Left colon (tissue), 2 donors: ENCODE results near the gene ACACA. TPM values are rescaled to one million over a fixed set of nuclear protein-coding genes. Genes with fewer than 3 reads are reported as not detected.
"Not testable (repeated sequence)": the region's sequence is repeated elsewhere in the genome, so short reads cannot be mapped to it uniquely, and the experiment has no call there.

ENCODE experiments used
- ATAC-seq: fragments of 200-7000 bp; cut with Tn5 transposase; one replicate; pipeline ENCODE4 v1.9.1; 2020; ENCODE audit warnings: mild to moderate bottlenecking, moderate library complexity
- DNase-seq, 2 donors: peaks; one replicate each; pipeline ENCODE4 v3.0.0-alpha.2; 2020
- intact Hi-C, 2 donors: fragments of 100-400 bp; cut with DNase I in 1 of 2; cut with micrococcal nuclease in 1 of 2; formaldehyde crosslinking; loops; one replicate each; pipeline versions ENCODE4 v1.11.2 to v1.14.0; 2022; cut with DNase I, micrococcal nuclease
- total RNA-seq, 2 donors: library from RNA; stranded (reverse); fragmentation: NEBNext Ultra II Directional; extraction: Animal tissue kit (Norgen Biotek cat#: 25700); gene quantifications; one replicate each; pipeline ENCODE4 v1.2.1, GENCODE V29; 2021
- donor health status: DM: no; HTN: no; CAD: no.
- donor health status: DM: yes; HTN: yes; CAD: no.

The ACACA gene
- total RNA-seq, 2 donors from 2014 or later: 47.8 to 72.1 TPM

DNA sequence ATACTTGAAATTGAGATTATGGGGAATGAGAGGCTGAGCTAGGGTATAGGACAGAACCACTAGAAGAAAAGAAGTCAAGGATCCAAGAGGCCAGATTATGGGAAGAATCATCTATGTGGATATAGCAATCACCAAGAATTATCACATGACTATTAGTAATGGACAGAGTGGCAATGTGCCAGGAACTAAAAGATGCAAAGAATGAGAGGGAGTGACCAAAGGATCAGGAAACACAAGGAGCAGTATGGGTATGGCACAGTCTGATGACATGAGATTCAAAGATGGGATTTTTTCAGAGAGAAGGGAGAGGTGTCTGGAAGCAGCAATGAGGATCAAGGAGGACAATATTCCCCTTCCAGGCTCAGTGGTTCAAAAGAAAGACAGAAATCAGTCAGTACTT is 245.7 kb downstream of the ACACA start:
- intact Hi-C loops: no loop called here
- ATAC-seq (no peak), DNase-seq (no peak)

DNA sequence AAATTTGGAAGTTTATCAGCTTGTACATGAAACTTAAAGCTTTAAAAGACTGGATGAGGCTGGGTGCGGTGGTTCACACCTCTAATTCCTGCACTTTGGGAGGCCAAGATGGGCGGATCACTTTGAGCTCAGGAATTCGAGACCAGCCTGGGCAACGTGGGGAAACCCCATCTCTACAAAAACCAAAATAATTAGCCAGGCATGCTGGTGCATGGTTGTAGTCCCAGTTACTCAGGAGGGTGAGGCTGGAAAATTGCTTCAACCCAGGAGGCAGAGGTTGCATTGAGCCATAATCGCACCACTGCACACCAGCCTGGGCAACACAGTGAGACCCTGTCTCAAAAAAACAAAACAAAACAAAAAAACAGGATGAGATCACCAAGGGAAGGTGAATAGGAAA is 248.3 kb downstream of the ACACA start:
- DNase-seq (no peak), ATAC-seq (no peak)
- intact Hi-C loops: no loop called here

DNA sequence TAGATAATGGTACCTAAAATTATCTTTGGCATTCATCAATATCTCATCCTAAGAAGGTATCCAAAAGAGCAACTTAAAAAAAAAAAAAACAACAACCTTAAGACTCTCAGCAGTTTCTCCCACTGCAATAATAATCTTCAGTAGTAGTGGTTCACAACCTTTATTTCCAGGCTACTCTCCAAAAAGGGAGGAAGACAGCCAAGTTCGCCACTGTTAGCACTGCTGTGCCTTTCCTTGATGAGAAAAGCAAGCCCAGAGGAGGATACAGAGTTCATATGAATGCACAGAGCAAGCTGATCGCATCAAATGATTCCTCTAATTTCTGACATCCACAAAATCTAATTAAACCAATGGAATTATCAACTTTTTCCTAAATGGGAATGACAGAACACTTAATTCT is 258.5 kb downstream of the ACACA start:
- ATAC-seq: peak; percentile 26
- intact Hi-C loops: no loop called here

DNA sequence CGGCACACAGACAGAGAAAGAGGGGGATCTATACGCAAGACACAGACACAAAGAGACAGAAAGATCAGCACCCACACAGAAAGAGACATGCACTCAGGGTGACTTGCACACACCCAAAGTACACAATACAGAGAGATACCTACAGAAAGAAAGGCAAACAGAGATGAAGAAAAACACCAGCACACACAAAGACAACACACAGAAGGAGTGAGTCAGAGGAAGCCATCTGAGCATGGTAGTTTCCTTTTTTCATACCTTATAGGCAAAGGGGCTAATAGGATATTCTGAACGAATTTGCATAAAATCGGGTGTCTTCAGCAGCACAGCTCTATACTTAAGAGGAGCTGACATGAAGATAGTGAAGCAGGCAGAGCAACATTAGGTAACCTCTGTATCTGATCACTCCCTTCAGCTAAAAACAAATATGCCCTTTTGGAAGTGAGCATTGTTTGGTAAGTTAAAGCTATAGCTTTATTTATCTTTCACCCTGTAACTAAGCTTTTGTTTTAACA is 259.3 kb downstream of the ACACA start:
- intact Hi-C loops: no loop called here
- DNase-seq: no peak
- ATAC-seq: peak; percentile 92

More for the DNA sequence above, 258.5 kb downstream of the ACACA start:
- DNase-seq: no peak

DNA sequence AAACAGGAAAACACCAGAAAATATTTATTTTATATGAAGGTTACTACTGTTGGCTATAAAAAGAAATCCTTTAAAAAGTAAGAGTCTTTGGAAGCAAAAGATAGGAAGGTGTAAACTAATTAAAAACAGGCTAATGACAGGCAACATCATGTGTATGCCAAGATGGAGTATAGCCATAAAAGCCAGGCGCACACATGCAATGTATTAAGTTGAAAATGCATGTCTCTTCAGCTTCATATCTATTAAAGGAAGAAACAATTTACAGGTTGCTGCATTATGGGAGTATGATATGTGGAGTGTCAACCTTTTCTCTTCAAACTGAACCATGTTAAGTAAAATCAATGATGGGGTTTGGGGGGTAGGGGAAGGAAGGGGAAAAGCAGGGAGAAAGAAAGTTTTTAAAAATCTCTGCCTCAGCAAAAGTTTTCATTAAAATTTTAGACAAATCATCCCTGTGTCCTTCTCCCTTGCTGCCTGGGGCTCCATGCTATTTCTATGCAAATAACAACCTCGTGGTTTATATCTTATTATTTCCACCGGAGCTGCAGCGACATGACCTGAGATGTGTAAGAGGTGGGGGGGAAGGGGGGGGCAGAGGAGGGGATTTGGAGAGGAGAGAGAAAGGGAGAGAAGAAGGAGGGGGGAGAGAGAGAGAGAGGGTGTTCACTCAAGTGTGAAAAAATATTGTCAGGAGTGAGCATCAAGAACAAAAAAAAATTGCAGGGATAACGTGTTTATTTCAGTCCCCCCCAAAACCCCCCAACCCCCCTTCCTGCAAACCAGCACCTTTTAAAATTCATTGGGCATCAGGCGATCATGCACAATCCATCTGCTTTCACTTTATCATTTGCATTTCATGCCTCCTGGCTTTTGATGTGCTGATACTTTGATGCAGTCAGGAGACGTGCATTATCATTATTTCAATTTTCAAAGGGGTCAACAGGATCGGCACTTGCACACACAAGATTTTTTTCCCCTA is 260.3 kb downstream of the ACACA start:
- no peak for ATAC-seq
- intact Hi-C loops: no loop called here
- DNase-seq: no peak

DNA sequence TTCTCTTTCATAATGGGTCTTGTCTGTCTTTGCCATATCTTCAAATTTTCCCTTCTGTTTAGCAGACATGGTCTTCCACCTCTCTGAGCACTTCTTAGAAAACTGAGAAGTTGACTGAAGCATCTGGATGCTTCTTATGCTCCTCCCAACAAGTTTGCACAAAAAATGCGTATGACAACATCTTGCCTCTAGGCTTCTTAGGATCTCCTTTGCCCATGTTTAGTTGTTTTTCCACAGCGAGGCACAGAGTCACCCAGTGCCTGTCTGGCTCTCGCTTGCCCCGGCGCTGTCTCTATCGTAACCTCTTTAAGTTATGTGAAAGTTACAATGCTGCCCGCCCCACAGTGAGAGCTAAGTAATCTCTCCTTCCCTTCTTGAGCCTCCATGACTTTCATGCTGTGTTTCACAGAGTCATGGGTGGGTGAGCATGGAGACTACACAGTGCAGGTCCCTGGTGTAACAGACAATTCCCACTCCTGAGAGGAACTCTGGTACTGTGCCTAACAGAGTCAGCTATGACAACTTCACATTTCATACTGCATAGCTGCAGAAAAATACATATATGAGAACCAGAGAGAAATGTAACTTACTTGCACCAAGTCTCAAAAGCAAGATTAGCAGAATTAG is 262.4 kb downstream of the ACACA start:
- intact Hi-C loops: no loop called here
- ATAC-seq: no peak
- no peak for DNase-seq

DNA sequence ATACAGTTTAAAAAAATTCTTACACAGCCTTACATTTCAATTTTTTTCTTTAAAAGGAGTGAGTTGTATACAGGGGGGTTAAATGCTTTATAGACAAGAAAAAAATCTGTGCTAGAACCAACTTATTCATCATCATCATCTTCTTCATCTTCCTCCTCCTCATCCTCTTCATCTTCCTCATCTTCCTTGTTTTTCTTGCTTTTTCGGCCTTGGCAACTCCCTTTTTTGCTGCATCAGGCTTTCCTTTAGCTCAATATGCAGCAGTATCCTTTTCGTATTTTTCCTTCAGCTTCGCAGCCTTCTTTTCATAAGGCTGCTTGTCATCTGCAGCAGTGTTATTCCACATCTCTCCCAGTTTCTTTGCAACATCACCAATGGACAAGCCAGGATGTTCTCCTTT is 263.1 kb downstream of the ACACA start:
- ATAC-seq, DNase-seq, intact Hi-C loops: not testable (repeated sequence)

DNA sequence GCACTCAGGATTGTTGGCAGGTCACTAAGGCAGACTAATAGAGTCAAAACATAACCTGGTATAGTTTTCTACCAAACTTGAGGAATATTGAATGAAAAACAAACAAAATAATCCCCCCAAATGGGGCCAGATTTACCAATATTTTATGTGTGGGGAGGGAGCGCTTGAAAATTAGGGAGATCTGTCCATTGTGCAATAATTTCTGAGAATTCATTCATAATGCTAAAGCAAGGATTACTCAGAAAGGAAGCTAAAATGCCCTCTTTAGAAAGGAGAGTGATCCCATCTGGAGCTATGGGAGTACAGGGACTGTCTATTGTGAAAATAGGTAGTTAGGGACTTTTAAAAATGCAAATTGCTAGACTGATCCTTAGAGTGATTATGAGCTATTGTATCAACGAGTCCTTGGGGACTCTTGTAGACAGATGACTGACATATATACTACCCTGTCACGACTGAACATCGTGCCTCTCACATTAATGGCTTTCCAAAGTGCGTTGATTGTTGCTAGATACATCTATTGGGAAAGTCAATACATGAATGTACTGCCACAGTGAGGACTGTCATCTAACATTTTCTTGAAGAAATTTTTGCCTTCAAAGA is 264.2 kb downstream of the ACACA start:
- intact Hi-C loops: no loop called here
- DNase-seq (no peak), ATAC-seq (no peak)

DNA sequence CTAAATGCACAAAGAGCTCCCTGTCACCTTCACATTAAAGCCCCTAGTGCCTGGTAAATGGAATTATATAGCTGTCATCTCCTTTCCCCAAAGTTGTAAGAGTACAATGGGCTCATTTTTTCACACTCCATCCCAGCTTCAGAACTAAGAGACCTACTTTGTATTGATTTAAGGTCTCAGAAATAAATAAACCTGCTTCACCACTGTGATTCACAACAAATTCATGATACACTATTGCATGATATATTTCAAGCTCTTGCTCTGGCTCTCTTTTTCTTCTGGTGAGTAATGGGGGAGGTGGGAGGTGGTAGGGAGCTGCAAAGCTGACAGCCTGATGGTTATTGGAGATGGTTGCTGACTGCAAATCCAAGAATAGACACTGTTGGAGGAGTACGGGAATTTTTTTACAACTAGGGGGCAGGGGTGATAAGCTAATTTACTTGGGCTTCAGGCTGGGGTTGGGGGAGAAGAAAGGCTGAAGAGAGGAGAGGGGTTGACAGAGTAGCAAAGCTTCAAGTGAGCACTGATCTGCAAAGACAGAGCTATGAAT is 268.0 kb downstream of the ACACA start:
- intact Hi-C loops: no loop called here
- ATAC-seq (no peak), DNase-seq (no peak)

DNA sequence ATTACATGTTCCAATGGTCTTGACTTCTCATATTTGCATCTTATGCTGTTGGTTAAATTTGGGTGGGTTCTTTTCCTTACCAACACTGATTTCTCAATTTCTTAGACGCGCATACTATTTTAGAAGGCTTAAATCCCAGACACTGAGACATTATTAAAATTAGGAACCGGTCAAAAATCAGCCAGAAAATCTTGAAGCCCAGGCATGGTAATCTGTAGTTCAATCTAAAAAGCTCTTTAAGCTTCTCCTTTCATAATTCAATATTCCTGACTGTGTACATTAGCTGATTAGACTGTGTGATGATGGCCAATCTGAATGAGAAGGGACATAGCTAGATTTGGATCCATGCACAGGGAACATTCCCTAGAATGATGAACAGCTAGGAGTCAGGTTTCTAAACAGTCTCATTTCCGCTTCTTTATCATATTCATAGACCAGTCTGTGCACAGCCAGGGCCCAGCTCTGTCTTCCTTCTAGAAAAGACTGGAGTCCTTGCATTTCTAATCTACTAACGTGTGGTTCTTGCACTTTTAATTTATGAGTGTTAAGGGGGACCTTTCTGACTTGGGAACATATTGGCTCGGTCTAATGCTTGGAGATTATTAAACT is 268.6 kb downstream of the ACACA start:
- intact Hi-C loops: no loop called here
- ATAC-seq: no peak
- DNase-seq: no peak

DNA sequence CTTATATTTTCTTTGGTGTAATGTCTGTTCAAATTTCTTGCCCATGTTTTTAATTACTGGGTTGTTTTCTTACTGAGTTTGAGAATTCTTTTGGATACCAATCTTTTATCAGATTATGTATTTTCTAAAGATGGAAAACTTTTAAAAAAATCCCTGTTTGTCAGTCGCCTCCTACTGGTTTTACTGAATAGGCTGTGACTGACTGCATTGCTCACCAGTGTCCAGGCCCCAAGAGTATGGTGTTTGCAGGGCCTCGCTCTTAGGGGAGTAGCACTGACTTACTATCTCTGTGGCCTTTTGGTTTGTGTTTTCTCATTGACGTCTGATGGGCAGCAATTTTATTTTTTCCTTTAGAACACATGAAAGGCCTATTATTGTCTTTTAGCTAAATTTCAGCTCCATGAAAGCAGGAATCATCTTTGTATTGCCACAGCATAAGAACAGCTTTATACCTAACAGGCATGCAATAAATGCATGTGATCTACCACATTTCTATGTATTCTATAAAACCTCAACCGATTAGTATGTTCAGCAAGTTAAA is 269.5 kb downstream of the ACACA start:
- ATAC-seq (no peak), DNase-seq (no peak)
- intact Hi-C loops: no loop called here

DNA sequence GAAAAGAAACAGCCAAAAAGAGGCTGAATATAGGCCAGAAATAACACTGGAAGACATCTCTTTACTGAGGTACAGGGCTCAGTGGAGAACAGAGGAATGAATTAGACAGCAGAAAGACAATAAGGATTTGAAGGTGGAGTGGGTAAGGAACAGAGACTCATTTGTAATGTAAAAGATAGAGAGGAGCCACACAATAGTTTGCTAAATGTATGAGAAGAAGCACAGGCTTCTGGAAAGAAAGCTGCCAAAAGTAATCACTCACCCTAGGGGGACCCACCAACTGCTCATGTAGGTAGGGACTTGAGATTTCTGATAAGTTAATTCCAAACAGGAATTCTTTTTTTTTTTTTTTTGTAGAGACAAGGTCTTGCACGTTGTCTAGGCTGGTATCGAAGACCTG is 271.1 kb downstream of the ACACA start:
- DNase-seq: no peak
- no peak for ATAC-seq
- intact Hi-C loops: no loop called here

DNA sequence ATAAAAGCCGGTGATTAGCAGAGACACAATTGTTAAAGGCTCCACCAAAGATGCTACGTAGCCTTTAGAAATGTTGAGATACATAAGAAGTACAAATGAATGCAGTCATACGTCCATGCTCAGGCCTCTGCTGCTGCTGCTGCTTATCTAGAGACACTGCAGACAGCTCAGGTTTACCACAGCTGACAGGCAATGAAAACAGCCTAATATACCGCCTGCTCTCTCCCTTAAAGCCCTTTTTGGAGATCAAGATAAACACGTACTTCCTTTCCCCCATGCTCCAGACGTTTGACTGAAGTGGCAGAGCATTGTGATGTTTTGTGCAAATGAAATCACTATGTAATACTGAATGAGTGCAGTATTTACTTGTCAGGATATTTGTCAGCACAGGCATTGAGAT is 272.6 kb downstream of the ACACA start:
- no peak for ATAC-seq
- intact Hi-C loops: no loop called here
- no peak for DNase-seq

DNA sequence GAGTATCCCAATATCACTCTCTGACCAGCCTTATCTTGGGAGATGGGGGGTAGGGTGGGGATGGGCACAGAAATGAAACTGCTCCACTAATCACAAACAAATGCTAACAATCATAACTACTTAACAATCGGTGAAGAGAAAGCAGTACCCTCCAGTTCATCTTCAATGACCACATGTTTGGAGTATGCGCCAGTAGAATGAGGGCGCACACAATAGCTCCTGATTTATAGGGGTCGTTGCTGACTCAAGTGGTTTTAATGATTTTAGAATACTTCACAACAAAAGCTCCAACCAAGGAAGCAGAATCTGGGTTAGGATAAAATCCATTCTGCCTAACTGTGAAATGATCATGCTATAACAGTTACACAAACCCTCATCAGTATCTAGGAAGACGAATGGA is 273.5 kb downstream of the ACACA start:
- ATAC-seq (no peak), DNase-seq (no peak)
- intact Hi-C loops: no loop called here

DNA sequence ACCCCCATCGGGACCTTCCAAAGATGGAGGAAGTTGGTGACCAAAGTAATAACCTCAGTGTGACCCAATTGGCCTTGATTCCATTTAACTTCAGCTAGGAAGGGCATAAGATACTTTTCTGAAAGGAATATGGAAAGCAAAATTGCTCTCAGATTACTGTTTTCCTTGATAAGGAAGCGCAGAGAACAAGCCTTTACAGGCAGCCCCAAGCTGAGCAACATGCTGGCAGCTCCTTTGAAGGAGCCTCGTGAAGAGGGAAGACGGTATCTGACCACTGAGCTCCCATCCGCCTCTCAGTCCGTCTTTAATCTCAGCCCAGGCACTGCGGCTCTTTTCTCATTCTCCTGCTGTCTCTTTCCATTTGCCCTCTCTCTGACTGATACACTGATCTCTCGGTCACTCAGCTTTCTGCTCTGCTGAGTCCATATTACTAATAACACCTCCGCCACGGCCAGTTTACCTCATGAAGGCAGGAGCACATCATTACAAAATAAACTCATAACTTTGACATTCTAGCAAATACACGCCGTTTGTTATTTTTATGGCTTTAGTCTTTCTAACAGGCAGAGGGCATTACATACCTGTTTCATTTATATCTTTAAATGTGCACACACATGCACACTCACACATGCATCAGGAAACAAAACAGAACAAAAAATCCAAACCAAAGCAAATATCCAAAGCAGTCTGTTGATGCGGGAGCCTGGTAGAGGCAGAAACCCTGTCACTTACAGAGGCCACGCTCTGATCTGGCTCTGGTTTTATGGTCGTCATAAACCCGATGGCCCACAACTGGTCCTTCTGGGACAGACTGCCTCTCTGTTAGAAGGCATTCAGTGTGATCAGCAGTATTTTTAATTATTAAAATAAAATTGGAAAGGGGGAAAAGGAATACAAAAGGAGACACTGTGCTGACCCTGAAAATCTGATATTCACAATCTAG is 274.7 kb downstream of the ACACA start:
- intact Hi-C loops: no loop called here
- peak in 1 of 2 donors; percentile 22 for DNase-seq
- peak; percentile 92 for ATAC-seq

DNA sequence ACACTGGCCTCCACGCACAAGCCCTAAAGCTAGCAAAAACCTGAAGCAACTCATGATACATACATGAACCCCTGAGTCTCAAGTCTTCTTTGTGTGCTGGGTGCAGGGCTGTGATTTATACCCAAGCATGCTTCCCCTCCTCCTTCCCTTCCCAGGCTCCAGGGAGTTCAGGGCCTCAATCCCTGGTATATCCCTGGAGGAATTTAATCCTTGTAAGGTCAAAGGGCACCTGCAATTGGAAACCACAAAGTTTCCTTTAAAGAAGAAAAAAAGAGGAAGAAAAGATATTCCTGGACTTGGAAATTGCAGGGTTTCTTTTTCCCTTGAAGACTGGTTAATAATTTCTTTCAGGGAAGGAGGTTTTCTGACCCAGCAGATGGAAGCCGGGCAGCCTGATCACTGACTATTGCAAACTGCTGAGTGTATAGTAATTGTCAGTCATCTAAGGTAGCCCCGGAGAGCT is 275.6 kb downstream of the ACACA start:
- intact Hi-C loops: no loop called here
- ATAC-seq: peak; percentile 64
- DNase-seq: no peak

DNA sequence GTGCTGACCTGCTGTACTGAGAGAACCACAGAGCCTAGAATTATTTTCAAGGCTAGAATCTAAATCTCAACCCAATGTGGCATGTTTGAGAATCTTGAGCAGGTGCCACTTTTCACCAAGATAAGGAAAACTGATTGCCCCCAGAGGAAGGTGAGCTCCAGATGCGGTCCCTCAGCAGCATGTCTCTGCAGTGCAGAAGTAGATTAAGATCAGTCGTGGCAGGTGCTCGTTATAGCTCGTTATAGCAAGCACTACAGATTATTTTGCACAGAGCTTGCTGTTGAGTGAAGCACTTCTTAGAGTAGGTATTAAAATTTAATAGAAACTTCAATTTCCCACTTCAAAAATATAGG is 281.8 kb downstream of the ACACA start:
- ATAC-seq (no peak), DNase-seq (no peak)
- intact Hi-C loops: no loop called here
